ENCODE data around the gene IRF2BP1.

- no peak for TF ChIP-seq CTCF (conservative IDR thresholded peaks at IDR 0.05; ENCODE audit: low read depth, low read length)
- TF ChIP-seq EZH2 (IDR thresholded peaks at IDR 0.05; ENCODE audit: borderline replicate concordance, low read depth, low read length, poor library complexity, severe bottlenecking) = no peak
These were observed 33.0 kb downstream of the IRF2BP1 start for GRCh38 chr19:45852983-45853382.
